ENCODE results near the gene ZDHHC19. TPM values are rescaled to one million over a fixed set of nuclear protein-coding genes. Genes with fewer than 3 reads are reported as not detected.

Gene ZDHHC19
- total RNA-seq, 6 experiments from 2014 or later: 0.18 to 5.8 (median 0.80) TPM

GRCh38 chr3:196198771-196199753, 12.1 kb downstream of the ZDHHC19 start:
- Histone ChIP-seq H3K36me3 (no peaks in the 10 kb centered on the region), H3K9me3 (no peaks in the 10 kb centered on the region), H3K4me1 (peaks cover 0 to 5% (median 0%) of the 10 kb centered on the region in 4 donors), H3K4me3 (no peak overlapping the region), H3K27ac (no peak overlapping the region), H3K27me3 (no peaks in the 10 kb centered on the region)
- ATAC-seq (peak in 1 of 4 donors; percentile 9), DNase-seq (no peak)
- 79% methylated on average over 12 of the region's 19 CpGs for WGBS (ENCODE audit: insufficient coverage, low coverage, low lambda C conversion rate, missing lambda C conversion rate)
- intact Hi-C loops (cut with DNase I): loop anchor here (5.0 to 10.0 kb wide), 3 partner anchors 127 to 172 kb away; no protein-coding TSS in a partner anchor
- TF ChIP-seq POLR2A (IDR thresholded peaks at IDR 0.05) (no peak), CTCF (IDR thresholded peaks at IDR 0.05) (peak in 2 of 4 donors; percentile 6 to 19)

GRCh38 chr3:196198081-196198675, 13.0 kb downstream of the ZDHHC19 start:
- Histone ChIP-seq H3K27me3 (no peaks in the 10 kb centered on the region), H3K27ac (no peak overlapping the region), H3K4me1 (peaks cover 0 to 12% (median 0%) of the 10 kb centered on the region in 4 donors), H3K9me3 (no peaks in the 10 kb centered on the region), H3K4me3 (no peak overlapping the region), H3K36me3 (no peaks in the 10 kb centered on the region)
- TF ChIP-seq CTCF (IDR thresholded peaks at IDR 0.05) (no peak), POLR2A (IDR thresholded peaks at IDR 0.05) (no peak)
- intact Hi-C loops (cut with DNase I): loop anchor here (5.0 to 10.0 kb wide), 3 partner anchors 126 to 171 kb away; no protein-coding TSS in a partner anchor
- 95% methylated on average over 4 of the region's 15 CpGs for WGBS (ENCODE audit: insufficient coverage, low coverage, low lambda C conversion rate, missing lambda C conversion rate)
- DNase-seq (no peak), ATAC-seq (no peak)

GRCh38 chr3:196197524-196197923, 13.7 kb downstream of the ZDHHC19 start:
- Histone ChIP-seq H3K4me3 (no peak overlapping the region), H3K9me3 (no peaks in the 10 kb centered on the region), H3K27me3 (no peaks in the 10 kb centered on the region), H3K27ac (no peak overlapping the region), H3K4me1 (peaks cover 0 to 15% (median 0%) of the 10 kb centered on the region in 4 donors), H3K36me3 (no peaks in the 10 kb centered on the region)
- ATAC-seq (no peak), DNase-seq (peak in 1 of 3 donors; percentile 40)
- intact Hi-C loops (cut with DNase I): loop anchor here (5.0 to 10.0 kb wide), 3 partner anchors 125 to 170 kb away; no protein-coding TSS in a partner anchor
- 100% methylated on average over 3 of the region's 17 CpGs for WGBS (ENCODE audit: insufficient coverage, low coverage, low lambda C conversion rate, missing lambda C conversion rate)
- TF ChIP-seq CTCF (IDR thresholded peaks at IDR 0.05) (no peak), POLR2A (IDR thresholded peaks at IDR 0.05) (no peak)

- peaks cover 0 to 23% (median 0%) of the 10 kb centered on the region in 4 donors for H3K4me1 ChIP-seq
- no peaks in the 10 kb centered on the region for H3K9me3 ChIP-seq
- peak in 1 of 3 donors; percentile 47 for DNase-seq
- WGBS (ENCODE audit: insufficient coverage, low coverage, low lambda C conversion rate, missing lambda C conversion rate): 90% methylated on average over 2 of the region's 14 CpGs
- TF ChIP-seq POLR2A (IDR thresholded peaks at IDR 0.05) (no peak), CTCF (IDR thresholded peaks at IDR 0.05) (no peak)
- no peak overlapping the region for H3K4me3 ChIP-seq
- H3K27ac ChIP-seq: no peak overlapping the region
- H3K36me3 ChIP-seq: no peaks in the 10 kb centered on the region
- ATAC-seq: no peak
- intact Hi-C loops (cut with DNase I): loop anchor here (5.0 to 10.0 kb wide), 3 partner anchors 123 to 168 kb away; no protein-coding TSS in a partner anchor
- H3K27me3 ChIP-seq: no peaks in the 10 kb centered on the region
Measured at GRCh38 chr3:196195664-196196265, 15.4 kb downstream of the ZDHHC19 start.
